GM12872 (cell line): ENCODE measurements around the gene RNF151.

Experiments
- CTCF ChIP-seq: IDR thresholded peaks from 3 replicates; pipeline ENCODE4 v1.5.1; 2011; ENCODE audit warnings: low read depth, mild to moderate bottlenecking, low read length, moderate library complexity; ENCODE audit not compliant: insufficient read depth

RNF151 gene

GRCh38 chr16:1968146-1968953, 1.7 kb downstream of the RNF151 start:
- no peak for TF ChIP-seq CTCF

- TF ChIP-seq CTCF, result no peak
Observed at GRCh38 chr16:1971796-1972489, 5.3 kb downstream of the RNF151 start, which contains the start of gene TBL3. TSS of gene TBL3 (plus strand) at chr16:1972053. CDS start at chr16:1972165, 112 bp downstream.

- TF ChIP-seq CTCF, result no peak
Observed at GRCh38 chr16:1972490-1972877, 5.8 kb downstream of the RNF151 start.

GRCh38 chr16:1973461-1974156, 7.0 kb downstream of the RNF151 start:
- no peak for TF ChIP-seq CTCF

- TF ChIP-seq CTCF, result no peak
Observed at GRCh38 chr16:1974157-1975070, 7.8 kb downstream of the RNF151 start.

- TF ChIP-seq CTCF, result no peak
Observed at GRCh38 chr16:1975432-1976215, 9.0 kb downstream of the RNF151 start.
